PC-3 (cell line): ENCODE data around the gene THOC2.
"Not testable (repeated sequence)": the region's sequence is repeated elsewhere in the genome, so short reads cannot be mapped to it uniquely, and the experiment has no call there.

ENCODE experiments used
- CTCF ChIP-seq: fragments of 300-600 bp; sonication (generic); conservative IDR thresholded peaks from 2 replicates; pipeline ENCODE4 v1.5.1; 2017; ENCODE audit warnings: antibody characterized with exemption, low read depth, mild to moderate bottlenecking, low read length
- EZH2 ChIP-seq: fragments of 300-600 bp; sonication (generic); IDR thresholded peaks from one replicate; pipeline ENCODE4 v1.6.1; 2017; ENCODE audit warnings: antibody characterized with exemption, mild to moderate bottlenecking, low read length; ENCODE audit not compliant: unreplicated experiment

GRCh38 chrX:123759849-123760248, 27.0 kb upstream of the THOC2 start:
- not testable (repeated sequence) for TF ChIP-seq CTCF, EZH2
